HEK293 (cell line): ENCODE measurements around the gene CPNE9.

Experiments used
- CTCF ChIA-PET: fragments of 350-600 bp; formaldehyde crosslinking; extraction: SDS; loops from one replicate; lab custom pipeline; 2021; ENCODE audit warnings: antibody characterized with exemption; lab: Yijun Ruan, JAX
- POLR2A ChIA-PET: fragments of 300-600 bp; formaldehyde crosslinking; extraction: SDS; loops from one replicate; lab custom pipeline; 2020; ENCODE audit warnings: antibody characterized with exemption, inconsistent platforms; lab: Yijun Ruan, JAX
- H3K27ac ChIP-seq: fragments of 200-500 bp; sonication (Bioruptor generic); 2 replicates; pipeline ENCODE4 v1.5.1; 2014; ENCODE audit warnings: low read depth, low read length, control low read depth, inconsistent platforms; ENCODE audit errors: extremely low read depth
- H3K36me3 ChIP-seq, 2 experiments: fragments of 200-500 bp in 1 of 2; sonication (Bioruptor generic) in 1 of 2; 1 replicate in 1 of 2; 2 replicates in 1 of 2; pipeline ENCODE4 v1.5.1; 2014 to 2017; ENCODE audit warnings: inconsistent platforms in 2 of 2, low read length in 2 of 2; ENCODE audit not compliant: control insufficient read depth in 2 of 2, insufficient read depth in 1 of 2
- H3K4me1 ChIP-seq: fragments of 200-500 bp; sonication (Bioruptor generic); 2 replicates; pipeline ENCODE4 v1.5.1; 2014; ENCODE audit warnings: mild to moderate bottlenecking, low read length, inconsistent platforms; ENCODE audit not compliant: control insufficient read depth, insufficient read depth
- H3K4me3 ChIP-seq: 2 replicates; pipeline ENCODE4 v1.5.1; 2011; ENCODE audit warnings: low read depth, mild to moderate bottlenecking, control low read depth, low read length, moderate library complexity
- H3K9me3 ChIP-seq: fragments of 200-500 bp; sonication (Bioruptor generic); 2 replicates; pipeline ENCODE4 v1.5.1; 2014; ENCODE audit warnings: low read depth, low read length, inconsistent platforms; ENCODE audit not compliant: control insufficient read depth, insufficient read depth
- BCL11A ChIP-seq: fragments of 450-650 bp; formaldehyde crosslinking; IDR thresholded peaks from 2 replicates; pipeline ENCODE4 v1.5.1; 2016; ENCODE audit warnings: low read depth, missing biosample characterization, missing genetic modification characterization
- IKZF3 ChIP-seq: fragments of 450-650 bp; IDR thresholded peaks from 2 replicates; pipeline ENCODE4 v1.5.0; 2018; ENCODE audit warnings: missing biosample characterization, mild to moderate bottlenecking, missing genetic modification characterization, moderate library complexity
- KLF17 ChIP-seq: fragments of 450-650 bp; formaldehyde crosslinking; IDR thresholded peaks from 2 replicates; pipeline ENCODE4 v1.5.1; 2016; ENCODE audit warnings: missing biosample characterization, missing genetic modification characterization
- PBX3 ChIP-seq: sonication (generic); formaldehyde crosslinking; IDR thresholded peaks from 2 replicates; pipeline ENCODE4 v1.8.1; 2022; ENCODE audit warnings: mild to moderate bottlenecking, moderate library complexity, missing genetic modification reagents
- PRDM1 ChIP-seq: fragments of 450-650 bp; formaldehyde crosslinking; IDR thresholded peaks from 2 replicates; pipeline ENCODE4; 2016; ENCODE audit warnings: missing biosample characterization, missing genetic modification characterization
- PRDM6 ChIP-seq: fragments of 450-650 bp; formaldehyde crosslinking; IDR thresholded peaks from 2 replicates; pipeline ENCODE4 v1.5.1; 2017; ENCODE audit warnings: missing biosample characterization, missing genetic modification characterization
- SP7 ChIP-seq: fragments of 450-650 bp; formaldehyde crosslinking; IDR thresholded peaks from 2 replicates; pipeline ENCODE4 v1.5.1; 2016; ENCODE audit warnings: missing biosample characterization, missing genetic modification characterization
- TCF7L2 ChIP-seq: IDR thresholded peaks from 2 replicates; pipeline ENCODE4 v1.6.1; 2011; ENCODE audit warnings: low read depth, mild to moderate bottlenecking, inconsistent platforms, low read length, moderate library complexity, borderline replicate concordance
- TRIM28 ChIP-seq: IDR thresholded peaks from 2 replicates; pipeline ENCODE4 v1.6.1; 2011; ENCODE audit warnings: low read length, control low read depth, borderline replicate concordance
- YY1 ChIP-seq: fragments of 450-650 bp; formaldehyde crosslinking; IDR thresholded peaks from 2 replicates; pipeline ENCODE4 v1.5.1; 2018; ENCODE audit warnings: missing biosample characterization, missing genetic modification characterization
- ZBTB8A ChIP-seq: fragments of 450-650 bp; formaldehyde crosslinking; IDR thresholded peaks from 2 replicates; pipeline ENCODE4 v1.5.1; 2016; ENCODE audit warnings: missing biosample characterization, missing genetic modification characterization
- ZEB2 ChIP-seq: fragments of 450-650 bp; formaldehyde crosslinking; IDR thresholded peaks from 2 replicates; pipeline ENCODE4 v1.5.1; 2016; ENCODE audit warnings: missing biosample characterization, missing genetic modification characterization
- ZNF157 ChIP-seq: fragments of 450-650 bp; formaldehyde crosslinking; IDR thresholded peaks from 2 replicates; pipeline ENCODE4 v1.5.1; 2016; ENCODE audit warnings: missing biosample characterization, missing genetic modification characterization
- ZNF174 ChIP-seq: fragments of 450-650 bp; formaldehyde crosslinking; IDR thresholded peaks from 2 replicates; pipeline ENCODE4 v1.5.0; 2017; ENCODE audit warnings: missing biosample characterization, mild to moderate bottlenecking, missing genetic modification characterization
- ZNF37A ChIP-seq: fragments of 450-650 bp; IDR thresholded peaks from 2 replicates; pipeline ENCODE4 v1.5.1; 2018; ENCODE audit warnings: missing biosample characterization, missing genetic modification characterization
- ZNF398 ChIP-seq: fragments of 450-650 bp; formaldehyde crosslinking; IDR thresholded peaks from 2 replicates; pipeline ENCODE4 v1.5.1; 2017; ENCODE audit warnings: missing biosample characterization, missing genetic modification characterization
- ZNF404 ChIP-seq: fragments of 450-650 bp; formaldehyde crosslinking; IDR thresholded peaks from 2 replicates; pipeline ENCODE4 v1.5.1; 2017; ENCODE audit warnings: missing biosample characterization, missing genetic modification characterization
- ZNF510 ChIP-seq: fragments of 450-650 bp; formaldehyde crosslinking; IDR thresholded peaks from 2 replicates; pipeline ENCODE4 v1.5.1; 2018; ENCODE audit warnings: mild to moderate bottlenecking, missing genetic modification characterization, missing biosample characterization; ENCODE audit not compliant: insufficient replicate concordance
- ZNF514 ChIP-seq: fragments of 450-650 bp; formaldehyde crosslinking; IDR thresholded peaks from 2 replicates; pipeline ENCODE4 v1.5.1; 2016; ENCODE audit warnings: missing biosample characterization, missing genetic modification characterization
- ZNF555 ChIP-seq: fragments of 450-650 bp; formaldehyde crosslinking; conservative IDR thresholded peaks from 2 replicates; pipeline ENCODE4 v1.5.1; 2017; ENCODE audit warnings: missing biosample characterization, mild to moderate bottlenecking, missing genetic modification characterization, inconsistent platforms
- ZNF645 ChIP-seq: fragments of 450-650 bp; formaldehyde crosslinking; IDR thresholded peaks from 2 replicates; pipeline ENCODE4; 2016; ENCODE audit warnings: missing biosample characterization, missing genetic modification characterization
- ZNF654 ChIP-seq: fragments of 450-650 bp; formaldehyde crosslinking; IDR thresholded peaks from 2 replicates; pipeline ENCODE4 v1.5.1; 2016; ENCODE audit warnings: low read depth, missing biosample characterization, missing genetic modification characterization
- ZSCAN4 ChIP-seq: fragments of 450-650 bp; formaldehyde crosslinking; IDR thresholded peaks from 2 replicates; pipeline ENCODE4 v1.5.1; 2017; ENCODE audit warnings: missing biosample characterization, missing genetic modification characterization

Gene CPNE9

GRCh38 chr3:9727041-9727595 is 23.5 kb downstream of the CPNE9 start (continued):
- TF ChIP-seq ZNF645 = no peak
- no peak for TF ChIP-seq ZNF514 (tag by site-specific recombination)
- TF ChIP-seq ZNF37A = no peak
- no peak for TF ChIP-seq PRDM6 (tag by site-specific recombination)
- no peak for TF ChIP-seq TCF7L2
- no peak for TF ChIP-seq PBX3
- TF ChIP-seq YY1 = no peak
- 0 out of 2 replicates have a peak, but pooled peaks have one; percentile 10 for TF ChIP-seq ZNF654 (tag by site-specific recombination)

GRCh38 chr3:9727743-9728142 is 24.1 kb downstream of the CPNE9 start:
- no peak overlapping the region for H3K27ac ChIP-seq
- POLR2A ChIA-PET = no interaction called here
- no peak overlapping the region for H3K4me3 ChIP-seq
- H3K4me1 ChIP-seq = peaks cover 4% of the 10 kb centered on the region; the same call in 1 of the 2 replicates
- TF ChIP-seq PRDM1 (tag by site-specific recombination) (peak; percentile 31; the same call in 1 of the 2 replicates), ZBTB8A (tag by site-specific recombination) (no peak), ZSCAN4 (tag by site-specific recombination) (no peak), ZNF398 (tag by site-specific recombination) (peak; percentile 66), BCL11A (no peak), SP7 (peak; percentile 51; the same call in 1 of the 2 replicates)
- TF ChIP-seq, all 188 proteins: peak for 3
- Histone ChIP-seq H3K36me3 (peaks cover 0 to under 1% of the 10 kb centered on the region in 2 experiments; a peak in 1 of 3 replicates), H3K9me3 (no peaks in the 10 kb centered on the region)
- CTCF ChIA-PET = interaction anchor here (0.6 to 1.6 kb wide), 7 partner anchors 10 to 374 kb away, joined by 3 to 8 read pairs (median 3); no protein-coding TSS in a partner anchor

- no peaks in the 10 kb centered on the region for H3K9me3 ChIP-seq
- CTCF ChIA-PET = interaction anchor here (0.6 to 1.5 kb wide), 6 partner anchors 14 to 414 kb away, joined by 3 to 4 read pairs (median 3); partner anchors contain the start of gene OGG1
- POLR2A ChIA-PET = interaction anchor here (1.4 kb wide), 1 partner anchor 80 kb away, joined by 3 read pairs; the partner anchor contains the start of gene MTMR14
- peaks cover 0 to 17% of the 10 kb centered on the region in 2 experiments; a peak in 1 of 3 replicates for H3K36me3 ChIP-seq
- peaks cover 7% of the 10 kb centered on the region; the same call in 1 of the 2 replicates for H3K4me1 ChIP-seq
- H3K27ac ChIP-seq = no peak overlapping the region
- no peak overlapping the region for H3K4me3 ChIP-seq
- TF ChIP-seq TRIM28 (no peak), KLF17 (no peak), ZNF510 (tag by site-specific recombination) (no peak), ZEB2 (no peak), ZNF555 (tag by site-specific recombination) (no peak), ZNF157 (tag by site-specific recombination) (no peak), IKZF3 (tag by site-specific recombination) (no peak), ZNF404 (tag by site-specific recombination) (no peak), ZNF174 (tag by site-specific recombination) (no peak)
These were observed 25.8 kb downstream of the CPNE9 start for GRCh38 chr3:9729419-9729818.
